Activated CD4-positive, alpha-beta T cell treated with anti-CD3 and anti-CD28 coated beads, Interleukin-2, amount 50 U/mL, for 16 hours (primary cell): Measurements from ENCODE around the gene HIC2.
"Not testable (repeated sequence)": the region's sequence is repeated elsewhere in the genome, so short reads cannot be mapped to it uniquely, and the experiment has no call there.

ENCODE experiments used
- DNase-seq: peaks from one replicate; pipeline ENCODE4 v3.0.0-alpha.2; 2020

HIC2 gene

GRCh38 chr22:21435998-21436810 is 19.0 kb downstream of the HIC2 start:
- DNase-seq = not testable (repeated sequence)

- not testable (repeated sequence) for DNase-seq
Measured at GRCh38 chr22:21438013-21438412, 20.8 kb downstream of the HIC2 start.

GRCh38 chr22:21440018-21440636 is 23.0 kb downstream of the HIC2 start:
- DNase-seq = not testable (repeated sequence)

- DNase-seq = not testable (repeated sequence)
Measured at GRCh38 chr22:21440676-21441075, 23.5 kb downstream of the HIC2 start.

- not testable (repeated sequence) for DNase-seq
Measured at GRCh38 chr22:21441170-21441569, 24.0 kb downstream of the HIC2 start.

GRCh38 chr22:21442123-21442522 is 25.0 kb downstream of the HIC2 start:
- DNase-seq = not testable (repeated sequence)

- not testable (repeated sequence) for DNase-seq
Measured at GRCh38 chr22:21442646-21443045, 25.5 kb downstream of the HIC2 start.

GRCh38 chr22:21443057-21443734 is 26.0 kb downstream of the HIC2 start:
- DNase-seq = no peak

GRCh38 chr22:21443735-21444421 is 26.7 kb downstream of the HIC2 start:
- no peak for DNase-seq

- DNase-seq = no peak
Measured at GRCh38 chr22:21444701-21445436, 27.7 kb downstream of the HIC2 start.

- no peak for DNase-seq
Measured at GRCh38 chr22:21445437-21446127, 28.4 kb downstream of the HIC2 start.

- DNase-seq = no peak
Measured at GRCh38 chr22:21446128-21446826, 29.1 kb downstream of the HIC2 start.

GRCh38 chr22:21446827-21447690 is 29.9 kb downstream of the HIC2 start:
- DNase-seq = no peak

GRCh38 chr22:21447694-21448402 is 30.7 kb downstream of the HIC2 start:
- no peak for DNase-seq

GRCh38 chr22:21448627-21449416 is 31.7 kb downstream of the HIC2 start:
- DNase-seq = no peak

GRCh38 chr22:21449531-21450319 is 32.6 kb downstream of the HIC2 start:
- DNase-seq = no peak

GRCh38 chr22:21450320-21450831 is 33.2 kb downstream of the HIC2 start:
- no peak for DNase-seq
